HAP-1 (cell line): Measurements from ENCODE around the gene PLPPR4.

Source experiments
- DNase-seq, 2 experiments: peaks; one replicate each; pipeline ENCODE4 v3.0.0-alpha.2; 2016 to 2020; ENCODE audit warnings: low spot score in 2 of 2
- H3K27me3 ChIP-seq: fragments of 250-450 bp; sonication (Bioruptor Pico); 2 replicates; pipeline ENCODE4 v1.5.1; 2020; ENCODE audit warnings: low read depth, mild to moderate bottlenecking, moderate library complexity
- H3K36me3 ChIP-seq: fragments of 250-450 bp; sonication (Bioruptor Pico); replicated peaks from 2 replicates; pipeline ENCODE4 v1.5.1; 2020; ENCODE audit warnings: mild to moderate bottlenecking
- H3K4me1 ChIP-seq: fragments of 250-450 bp; sonication (Bioruptor Pico); 2 replicates; pipeline ENCODE4 v1.5.1; 2020; ENCODE audit warnings: mild to moderate bottlenecking
- H3K4me3 ChIP-seq: fragments of 250-450 bp; sonication (Bioruptor Pico); 2 replicates; pipeline ENCODE4 v1.5.1; 2020; ENCODE audit warnings: mild to moderate bottlenecking, moderate library complexity
- H3K9me3 ChIP-seq: fragments of 250-450 bp; sonication (Bioruptor Pico); 2 replicates; pipeline ENCODE4 v1.5.1; 2020; ENCODE audit warnings: mild to moderate bottlenecking, moderate library complexity
- in situ Hi-C: fragments of 300-500 bp; cut with MboI; formaldehyde crosslinking; loops from 3 replicates; pipeline ENCODE4 v1.14.3; 2020; ENCODE audit warnings: low sequenced_read_pairs, inconsistent platforms, mixed read lengths

The PLPPR4 gene, protein sequence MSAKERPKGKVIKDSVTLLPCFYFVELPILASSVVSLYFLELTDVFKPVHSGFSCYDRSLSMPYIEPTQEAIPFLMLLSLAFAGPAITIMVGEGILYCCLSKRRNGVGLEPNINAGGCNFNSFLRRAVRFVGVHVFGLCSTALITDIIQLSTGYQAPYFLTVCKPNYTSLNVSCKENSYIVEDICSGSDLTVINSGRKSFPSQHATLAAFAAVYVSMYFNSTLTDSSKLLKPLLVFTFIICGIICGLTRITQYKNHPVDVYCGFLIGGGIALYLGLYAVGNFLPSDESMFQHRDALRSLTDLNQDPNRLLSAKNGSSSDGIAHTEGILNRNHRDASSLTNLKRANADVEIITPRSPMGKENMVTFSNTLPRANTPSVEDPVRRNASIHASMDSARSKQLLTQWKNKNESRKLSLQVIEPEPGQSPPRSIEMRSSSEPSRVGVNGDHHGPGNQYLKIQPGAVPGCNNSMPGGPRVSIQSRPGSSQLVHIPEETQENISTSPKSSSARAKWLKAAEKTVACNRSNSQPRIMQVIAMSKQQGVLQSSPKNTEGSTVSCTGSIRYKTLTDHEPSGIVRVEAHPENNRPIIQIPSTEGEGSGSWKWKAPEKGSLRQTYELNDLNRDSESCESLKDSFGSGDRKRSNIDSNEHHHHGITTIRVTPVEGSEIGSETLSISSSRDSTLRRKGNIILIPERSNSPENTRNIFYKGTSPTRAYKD

DNA sequence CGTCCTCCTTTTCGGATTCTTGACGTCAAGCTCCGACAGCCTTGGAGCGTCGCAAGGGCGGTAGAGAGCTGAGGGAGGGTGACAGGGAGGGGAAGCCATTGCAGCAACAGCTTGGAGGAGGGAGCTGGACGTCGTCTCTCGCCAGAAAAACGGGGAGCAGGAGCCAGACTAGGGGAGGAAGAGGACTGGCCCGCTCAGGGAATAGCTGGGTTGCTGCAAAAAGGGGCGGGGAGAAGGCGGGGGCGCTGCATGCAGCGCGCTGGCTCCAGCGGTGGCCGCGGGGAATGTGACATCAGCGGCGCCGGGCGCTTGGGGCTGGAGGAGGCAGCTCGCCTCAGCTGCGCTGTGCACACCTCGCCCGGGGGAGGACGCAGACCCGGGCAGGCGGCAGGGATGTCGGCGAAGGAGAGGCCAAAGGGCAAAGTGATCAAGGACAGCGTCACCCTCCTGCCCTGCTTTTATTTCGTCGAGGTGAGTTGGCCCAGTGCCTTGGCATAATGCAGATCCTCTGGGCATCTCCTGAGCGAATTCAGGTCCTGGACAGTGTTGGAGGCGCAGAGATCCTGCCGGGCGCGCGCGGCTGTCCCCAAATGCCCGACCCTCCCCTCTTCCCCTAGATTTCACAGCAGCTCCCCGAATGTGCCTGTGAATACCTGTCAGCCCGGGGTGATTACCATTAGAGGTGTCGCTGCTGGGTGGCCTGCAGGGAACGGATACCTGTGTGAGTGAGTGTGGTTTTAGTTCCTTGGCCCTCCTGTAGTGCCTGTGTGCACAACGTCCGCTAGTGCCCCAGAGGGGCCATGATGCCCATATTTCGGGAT is at the start of gene PLPPR4:
PLPPR4 (plus strand) TSS at position 292 of the 821 bp plus-strand sequence; CDS start at position 394, 102 bp downstream.
- peak within 1 kb of the TSS; percentile 26 for H3K4me3 ChIP-seq
- DNase-seq, result peak; percentile 34 to 80
- no peaks in the 10 kb centered on the region for H3K9me3 ChIP-seq
- H3K4me1 ChIP-seq, result peaks cover 4% of the 10 kb centered on the region; the same call in 1 of the 2 replicates
- H3K27me3 ChIP-seq, result no peaks in the 10 kb centered on the region
- no peaks in the 10 kb centered on the region for H3K36me3 ChIP-seq
- in situ Hi-C loops, result no loop called here

DNA sequence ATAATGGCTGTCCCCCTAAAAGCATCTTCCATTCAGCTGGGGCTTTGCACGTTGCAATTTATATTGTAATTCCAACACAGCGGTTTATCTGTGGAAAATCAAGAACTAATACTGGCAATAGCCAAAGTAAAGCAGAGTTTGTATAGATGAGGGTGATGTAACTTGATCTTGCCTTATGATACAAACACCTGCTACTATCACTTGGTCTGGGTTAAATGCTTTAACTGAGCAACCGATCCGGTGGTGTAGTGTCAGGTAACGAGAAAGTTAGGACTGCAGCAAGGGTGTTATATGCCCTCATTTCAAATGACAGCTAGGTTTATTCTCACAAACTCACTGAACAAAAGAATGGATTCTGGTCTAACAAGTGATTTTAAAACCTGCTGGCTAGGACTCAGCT is 47.3 kb upstream of the PLPPR4 start:
- Histone ChIP-seq H3K9me3 (no peaks in the 10 kb centered on the region), H3K4me3 (no peak overlapping the region), H3K27me3 (no peaks in the 10 kb centered on the region), H3K4me1 (peaks cover 20% of the 10 kb centered on the region), H3K36me3 (no peaks in the 10 kb centered on the region)
- no peak for DNase-seq
- in situ Hi-C loops, result no loop called here

DNA sequence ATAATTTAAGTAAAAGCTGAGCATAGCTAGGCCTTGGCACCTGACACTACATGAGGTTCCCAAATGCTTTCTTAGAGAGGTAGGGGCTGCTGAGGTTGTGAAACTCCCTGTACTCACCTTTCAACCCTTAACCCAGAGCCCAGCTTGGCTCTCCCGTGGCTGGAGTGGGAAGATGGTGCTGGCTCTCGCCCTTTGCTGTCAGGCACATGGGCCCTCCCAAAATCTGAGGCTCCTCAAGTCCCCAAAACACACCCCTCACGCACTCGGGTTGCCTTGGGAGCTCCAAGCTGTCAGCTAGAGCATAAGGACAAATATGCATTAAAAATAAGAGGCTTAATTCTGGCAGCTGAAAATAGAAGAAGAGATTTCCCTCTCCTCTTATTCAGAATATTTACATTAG is 46.7 kb upstream of the PLPPR4 start:
- no peaks in the 10 kb centered on the region for H3K36me3 ChIP-seq
- no peaks in the 10 kb centered on the region for H3K9me3 ChIP-seq
- H3K4me1 ChIP-seq, result peaks cover 20% of the 10 kb centered on the region
- no peak overlapping the region for H3K4me3 ChIP-seq
- DNase-seq, result peak in 1 of 2 experiments; percentile 73
- H3K27me3 ChIP-seq, result no peaks in the 10 kb centered on the region
- in situ Hi-C loops, result no loop called here

DNA sequence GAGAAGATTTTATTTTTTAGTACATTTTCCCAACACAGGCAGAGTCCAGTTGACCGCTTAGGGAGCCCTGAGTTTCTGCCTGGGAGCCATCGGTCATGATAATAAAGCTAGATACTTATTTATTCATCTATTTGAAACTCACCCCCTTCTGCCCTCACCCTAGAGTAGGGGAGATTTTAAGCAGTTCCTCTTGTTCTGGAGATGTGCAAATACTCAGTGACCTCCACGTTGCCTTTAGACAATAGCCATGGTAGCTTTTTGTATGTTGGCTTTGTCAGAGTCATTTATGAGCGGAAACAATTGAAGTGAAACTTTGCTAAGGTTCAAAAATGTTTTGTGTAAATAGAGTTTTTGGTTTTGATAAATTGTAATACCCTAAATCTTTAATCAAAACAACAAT is 45.7 kb upstream of the PLPPR4 start:
- H3K4me1 ChIP-seq, result peaks cover 20% of the 10 kb centered on the region
- no peak overlapping the region for H3K4me3 ChIP-seq
- in situ Hi-C loops, result no loop called here
- no peaks in the 10 kb centered on the region for H3K27me3 ChIP-seq
- peak in 1 of 2 experiments; percentile 12 for DNase-seq
- no peaks in the 10 kb centered on the region for H3K9me3 ChIP-seq
- H3K36me3 ChIP-seq, result no peaks in the 10 kb centered on the region

DNA sequence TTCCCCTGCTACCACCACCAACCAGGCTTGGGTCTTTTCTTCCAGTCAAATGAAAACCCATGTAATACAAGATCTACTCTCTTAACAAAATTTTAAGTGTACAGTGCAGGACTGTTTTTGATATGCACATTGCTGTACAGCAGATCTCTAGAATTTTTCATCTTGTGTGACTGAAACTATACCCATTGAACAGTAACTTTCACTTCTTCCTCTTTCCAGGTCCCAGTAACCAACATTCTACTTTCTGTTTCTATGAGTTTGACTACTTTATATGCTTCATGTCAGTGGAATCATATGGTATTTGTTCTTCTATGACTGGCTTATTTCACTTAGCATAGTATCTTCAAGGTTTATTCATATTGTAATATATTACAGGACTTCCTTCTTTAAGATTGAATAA is 45.3 kb upstream of the PLPPR4 start:
- DNase-seq, result no peak
- in situ Hi-C loops, result no loop called here
- Histone ChIP-seq H3K36me3 (no peaks in the 10 kb centered on the region), H3K4me1 (peaks cover 20% of the 10 kb centered on the region), H3K27me3 (no peaks in the 10 kb centered on the region), H3K9me3 (no peaks in the 10 kb centered on the region), H3K4me3 (no peak overlapping the region)

DNA sequence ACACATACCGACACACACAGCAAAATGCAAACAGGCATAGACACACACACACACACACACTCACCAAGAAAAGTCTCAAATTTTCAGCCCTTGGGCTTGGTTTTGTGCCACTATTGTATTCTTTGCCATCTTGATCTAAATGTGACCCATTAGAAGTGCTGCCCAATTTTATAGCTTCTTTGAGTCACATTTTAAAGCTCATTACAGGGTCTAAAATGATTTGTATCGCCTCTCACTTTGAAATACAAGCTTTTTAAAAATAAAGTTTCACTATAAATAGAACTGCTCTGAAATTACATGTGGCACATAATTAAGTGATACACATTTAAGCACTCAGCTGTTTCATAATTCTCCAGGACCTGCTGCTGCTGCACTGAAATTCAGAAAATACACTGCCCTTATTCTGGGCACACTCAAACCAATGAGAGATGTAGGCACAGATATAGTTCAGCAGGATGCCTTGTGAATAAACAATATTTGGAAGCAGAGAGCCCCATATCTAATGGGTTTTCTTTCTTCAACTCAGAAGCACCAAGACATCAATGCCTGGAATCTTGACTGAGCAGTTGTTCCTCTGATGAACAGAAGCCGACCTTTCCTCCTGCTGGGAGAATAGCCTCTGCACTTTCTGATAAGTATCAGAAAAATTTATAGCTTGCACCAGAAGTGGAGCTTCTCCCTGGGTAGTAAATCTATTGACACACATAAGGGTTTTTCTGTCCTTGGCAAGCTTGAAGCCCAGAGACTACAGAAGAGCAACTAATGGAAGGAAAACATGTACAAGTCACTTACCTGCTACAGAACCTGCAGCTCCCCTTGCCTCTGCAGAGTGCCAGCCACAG is 37.0 kb upstream of the PLPPR4 start:
- no peaks in the 10 kb centered on the region for H3K9me3 ChIP-seq
- no peaks in the 10 kb centered on the region for H3K36me3 ChIP-seq
- in situ Hi-C loops, result no loop called here
- no peaks in the 10 kb centered on the region for H3K4me1 ChIP-seq
- DNase-seq, result no peak
- no peaks in the 10 kb centered on the region for H3K27me3 ChIP-seq
- no peak overlapping the region for H3K4me3 ChIP-seq

DNA sequence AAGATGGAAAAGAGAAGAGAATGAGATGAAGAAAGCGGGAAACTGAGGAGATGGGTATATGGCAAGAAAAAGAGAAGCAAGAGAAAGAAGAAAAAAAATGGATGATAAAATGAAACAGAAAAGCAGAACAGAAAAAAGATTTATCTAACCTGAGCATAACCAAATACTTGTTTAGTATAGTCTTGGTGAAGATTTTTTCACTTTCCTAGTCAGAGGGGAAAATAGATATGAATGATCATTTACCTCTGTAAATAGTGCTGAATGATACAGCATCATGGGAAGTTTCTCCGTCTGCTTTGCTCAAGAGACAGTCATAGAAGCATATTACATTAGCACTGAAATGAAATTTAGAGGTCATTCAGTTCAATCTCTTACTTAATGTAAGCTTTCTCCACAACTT is 36.1 kb upstream of the PLPPR4 start:
- H3K4me1 ChIP-seq, result no peaks in the 10 kb centered on the region
- no peaks in the 10 kb centered on the region for H3K36me3 ChIP-seq
- H3K9me3 ChIP-seq, result no peaks in the 10 kb centered on the region
- H3K4me3 ChIP-seq, result no peak overlapping the region
- H3K27me3 ChIP-seq, result no peaks in the 10 kb centered on the region
- no peak for DNase-seq
- in situ Hi-C loops, result no loop called here

DNA sequence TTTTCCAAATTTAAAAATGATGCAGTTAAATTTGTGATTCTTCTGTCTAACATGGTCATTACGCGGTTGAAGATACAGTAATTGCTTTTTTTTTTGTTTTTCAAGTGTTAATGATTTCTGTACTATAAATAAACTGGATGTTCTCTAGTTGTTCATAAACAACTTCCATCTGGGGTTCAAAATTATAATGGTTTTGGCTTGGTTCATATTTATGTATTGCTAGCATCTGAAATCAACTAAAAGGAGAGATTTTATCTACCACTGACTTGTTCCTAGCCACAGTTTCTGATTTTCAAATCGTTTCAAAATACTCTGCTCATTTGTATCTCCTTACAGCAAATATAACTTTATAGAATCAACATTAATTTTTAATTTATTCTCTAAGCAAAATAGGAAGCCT is 35.2 kb upstream of the PLPPR4 start:
- in situ Hi-C loops, result no loop called here
- H3K4me1 ChIP-seq, result no peaks in the 10 kb centered on the region
- no peaks in the 10 kb centered on the region for H3K27me3 ChIP-seq
- no peaks in the 10 kb centered on the region for H3K36me3 ChIP-seq
- no peak for DNase-seq
- no peak overlapping the region for H3K4me3 ChIP-seq
- no peaks in the 10 kb centered on the region for H3K9me3 ChIP-seq

DNA sequence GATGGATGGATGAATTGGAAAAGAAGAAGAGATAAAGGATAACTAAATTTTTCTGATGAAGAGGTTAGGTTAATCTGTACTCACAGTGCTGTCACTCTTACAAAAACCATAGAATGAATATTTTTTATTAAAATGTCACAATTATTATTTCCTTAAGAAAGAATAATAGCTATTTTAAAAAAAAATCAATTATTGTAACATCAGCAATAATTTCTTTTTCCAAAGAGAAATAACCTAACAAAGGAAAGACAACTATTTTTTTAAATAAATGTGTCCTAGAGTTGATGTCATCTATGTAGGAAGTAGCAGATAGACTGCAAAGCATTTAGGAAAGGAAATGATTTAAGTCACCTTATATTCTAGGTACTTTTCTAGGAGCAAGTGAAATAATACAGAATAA is 33.6 kb upstream of the PLPPR4 start:
- in situ Hi-C loops, result no loop called here
- no peak for DNase-seq
- no peaks in the 10 kb centered on the region for H3K36me3 ChIP-seq
- H3K4me3 ChIP-seq, result no peak overlapping the region
- H3K4me1 ChIP-seq, result no peaks in the 10 kb centered on the region
- H3K27me3 ChIP-seq, result no peaks in the 10 kb centered on the region
- H3K9me3 ChIP-seq, result no peaks in the 10 kb centered on the region

DNA sequence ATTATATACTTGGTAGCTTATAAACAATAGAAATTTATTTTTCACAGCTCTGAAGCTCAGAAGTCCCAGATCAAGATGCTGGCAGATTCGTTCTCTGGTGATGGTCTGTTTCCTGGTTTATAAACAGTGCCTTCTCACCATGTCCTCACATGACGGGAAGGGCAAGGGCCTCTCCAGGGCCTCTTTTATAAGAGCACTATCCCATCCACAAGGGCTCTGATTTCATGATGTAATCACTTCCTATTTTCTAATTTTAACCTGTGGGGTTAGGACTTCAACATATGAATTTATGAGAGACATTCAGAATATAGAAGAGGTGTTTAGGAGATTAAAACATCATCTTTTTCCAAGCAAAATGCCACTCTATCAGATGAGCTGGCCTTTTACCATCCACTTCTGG is 32.1 kb upstream of the PLPPR4 start:
- in situ Hi-C loops, result no loop called here
- no peak for DNase-seq
- H3K9me3 ChIP-seq, result no peaks in the 10 kb centered on the region

DNA sequence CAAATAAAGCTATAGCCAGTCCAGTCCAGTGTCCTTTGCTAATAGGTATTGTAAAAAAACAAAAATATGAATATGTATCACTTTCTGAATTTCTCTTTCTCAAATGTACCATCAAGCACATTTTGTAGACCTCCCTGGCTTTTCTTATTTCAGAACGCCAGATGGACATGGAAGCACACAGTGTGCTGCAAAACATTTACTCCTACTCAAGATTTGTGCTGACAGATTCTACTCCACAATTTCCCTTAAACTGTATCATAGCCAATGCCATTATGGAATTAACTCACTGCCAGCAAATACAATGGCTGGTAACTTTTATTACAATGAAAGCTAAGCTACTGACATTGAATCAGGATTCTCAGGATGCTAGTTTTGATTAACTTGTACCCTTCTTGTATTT is 30.8 kb upstream of the PLPPR4 start:
- Histone ChIP-seq H3K27me3 (no peaks in the 10 kb centered on the region), H3K9me3 (no peaks in the 10 kb centered on the region), H3K36me3 (no peaks in the 10 kb centered on the region), H3K4me1 (no peaks in the 10 kb centered on the region), H3K4me3 (no peak overlapping the region)
- in situ Hi-C loops, result no loop called here
- no peak for DNase-seq

More for the DNA sequence above, 32.1 kb upstream of the PLPPR4 start:
- H3K4me1 ChIP-seq, result no peaks in the 10 kb centered on the region
- H3K4me3 ChIP-seq, result no peak overlapping the region
- H3K36me3 ChIP-seq, result no peaks in the 10 kb centered on the region
- no peaks in the 10 kb centered on the region for H3K27me3 ChIP-seq

DNA sequence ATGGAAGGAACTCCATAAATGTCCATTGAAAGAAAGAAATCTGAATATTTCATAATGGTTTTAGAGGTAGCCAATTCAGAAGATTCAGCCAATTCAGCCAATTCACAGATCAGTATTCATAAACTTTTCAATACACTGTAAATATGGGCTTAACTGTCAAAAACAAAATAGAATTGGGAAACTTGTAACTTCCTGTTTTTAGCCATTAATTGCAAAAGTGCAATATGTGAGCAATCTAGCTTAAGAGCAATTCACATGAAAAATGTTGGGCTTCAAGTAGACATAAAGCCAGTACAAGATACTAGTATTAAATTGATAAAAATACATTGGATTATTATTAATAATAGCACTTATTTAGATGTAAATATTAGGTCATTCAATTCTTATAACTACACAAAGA is 27.5 kb upstream of the PLPPR4 start:
- Histone ChIP-seq H3K4me1 (no peaks in the 10 kb centered on the region), H3K4me3 (no peak overlapping the region), H3K36me3 (no peaks in the 10 kb centered on the region), H3K9me3 (no peaks in the 10 kb centered on the region), H3K27me3 (no peaks in the 10 kb centered on the region)
- in situ Hi-C loops, result no loop called here
- no peak for DNase-seq

DNA sequence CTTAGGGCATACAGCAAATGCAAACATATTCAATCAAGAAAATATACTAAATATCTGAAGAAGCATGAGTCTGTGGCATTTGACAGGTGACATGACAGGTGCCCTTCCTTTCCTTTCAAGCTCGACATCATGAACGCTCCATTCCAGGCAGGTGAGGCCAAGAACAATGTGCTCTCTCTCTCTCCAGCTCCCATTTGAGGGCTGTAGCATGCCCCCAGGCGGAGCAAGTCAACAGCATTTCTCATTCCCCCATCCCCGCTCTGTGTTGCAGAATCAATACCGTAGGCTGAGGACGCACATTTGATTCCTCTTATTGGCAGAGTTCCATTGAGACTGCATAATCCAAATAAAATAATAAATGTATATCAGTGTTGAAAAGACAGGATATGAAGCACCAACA is 24.6 kb upstream of the PLPPR4 start:
- no peaks in the 10 kb centered on the region for H3K4me1 ChIP-seq
- in situ Hi-C loops, result no loop called here
- H3K36me3 ChIP-seq, result no peaks in the 10 kb centered on the region
- no peaks in the 10 kb centered on the region for H3K27me3 ChIP-seq
- DNase-seq, result no peak
- no peak overlapping the region for H3K4me3 ChIP-seq
- H3K9me3 ChIP-seq, result no peaks in the 10 kb centered on the region
